Measurements from ENCODE around the gene MAN1A1.

DNA sequence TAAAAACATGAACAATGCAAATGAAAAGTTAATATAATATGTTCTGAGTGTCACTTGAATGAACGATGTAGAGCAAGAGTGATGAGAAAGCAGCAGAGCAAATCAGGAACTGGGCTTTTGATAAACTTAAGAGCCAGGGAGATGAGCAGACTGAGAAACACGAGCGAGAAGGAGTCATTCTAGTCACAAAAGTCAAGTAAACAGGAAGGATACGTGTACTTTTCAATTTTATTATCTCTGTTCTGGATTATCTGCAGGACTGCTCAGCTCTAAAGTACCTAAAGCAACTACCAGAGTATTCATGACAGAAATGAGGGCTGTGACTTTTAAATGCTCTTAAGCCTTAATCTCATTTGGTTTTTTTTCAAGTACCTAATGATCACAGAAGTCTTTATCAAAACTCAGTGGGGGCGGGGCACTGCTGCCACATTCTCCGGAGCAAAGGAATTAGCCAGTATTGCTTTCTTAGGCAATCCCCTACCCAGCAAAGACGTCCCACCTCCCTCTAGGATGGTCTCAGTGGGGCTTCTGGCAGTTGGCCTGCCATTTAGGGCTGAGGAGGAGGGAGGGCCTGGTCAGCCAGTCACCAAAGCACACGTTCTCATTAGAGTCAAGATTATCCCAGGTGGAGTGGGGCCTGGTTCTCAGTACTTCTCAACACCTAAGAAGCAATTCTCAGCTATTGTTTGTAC is 8.6 kb downstream of the MAN1A1 start:
- TF ChIP-seq, protein P1, sequence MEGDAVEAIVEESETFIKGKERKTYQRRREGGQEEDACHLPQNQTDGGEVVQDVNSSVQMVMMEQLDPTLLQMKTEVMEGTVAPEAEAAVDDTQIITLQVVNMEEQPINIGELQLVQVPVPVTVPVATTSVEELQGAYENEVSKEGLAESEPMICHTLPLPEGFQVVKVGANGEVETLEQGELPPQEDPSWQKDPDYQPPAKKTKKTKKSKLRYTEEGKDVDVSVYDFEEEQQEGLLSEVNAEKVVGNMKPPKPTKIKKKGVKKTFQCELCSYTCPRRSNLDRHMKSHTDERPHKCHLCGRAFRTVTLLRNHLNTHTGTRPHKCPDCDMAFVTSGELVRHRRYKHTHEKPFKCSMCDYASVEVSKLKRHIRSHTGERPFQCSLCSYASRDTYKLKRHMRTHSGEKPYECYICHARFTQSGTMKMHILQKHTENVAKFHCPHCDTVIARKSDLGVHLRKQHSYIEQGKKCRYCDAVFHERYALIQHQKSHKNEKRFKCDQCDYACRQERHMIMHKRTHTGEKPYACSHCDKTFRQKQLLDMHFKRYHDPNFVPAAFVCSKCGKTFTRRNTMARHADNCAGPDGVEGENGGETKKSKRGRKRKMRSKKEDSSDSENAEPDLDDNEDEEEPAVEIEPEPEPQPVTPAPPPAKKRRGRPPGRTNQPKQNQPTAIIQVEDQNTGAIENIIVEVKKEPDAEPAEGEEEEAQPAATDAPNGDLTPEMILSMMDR (IDR thresholded peaks at IDR 0.05) = no peak
- no peak for TF ChIP-seq POLR2A (IDR thresholded peaks at IDR 0.05)

Measured in thyroid gland (tissue), 4 donors.